Measurements from ENCODE around the gene ASB14.

Gene ASB14

DNA sequence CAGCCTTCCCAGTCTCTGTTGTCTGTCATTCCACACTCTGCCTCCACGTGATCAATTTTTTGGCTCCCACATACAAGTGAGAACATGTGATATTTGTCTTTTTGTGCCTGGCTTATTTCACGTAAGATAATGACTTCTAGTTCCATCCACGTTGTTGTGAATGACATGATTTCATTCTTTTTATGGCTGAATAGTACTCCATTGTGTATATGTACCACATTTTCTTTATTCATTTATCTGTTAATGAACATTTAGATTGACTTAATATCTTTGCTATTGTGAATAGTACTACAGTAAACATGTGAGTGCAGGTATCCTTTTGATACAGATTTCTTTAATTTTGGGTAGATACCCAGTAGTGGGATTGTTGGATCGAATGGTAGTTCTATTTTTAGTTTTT lies 31.4 kb downstream of the ASB14 start:
- no peak for DNase-seq (ENCODE audit: low read depth in 2 of 2)

DNA sequence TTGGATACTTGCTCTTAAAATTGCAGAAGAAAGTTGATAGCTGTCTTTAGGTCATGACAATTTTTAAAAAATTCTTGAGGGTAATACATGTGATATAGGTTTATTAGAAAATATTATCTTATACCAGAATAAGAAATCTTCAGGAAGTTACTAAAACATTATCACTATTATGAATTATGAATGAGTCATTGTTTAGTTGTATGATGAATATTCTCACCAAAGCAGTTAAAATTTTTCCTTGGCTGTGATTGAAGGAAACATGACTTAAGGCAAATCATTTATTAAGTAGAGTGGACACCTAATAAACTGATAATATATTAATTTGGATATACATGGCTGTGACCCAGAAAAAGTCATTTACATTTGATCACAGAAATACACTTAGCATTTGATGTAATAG lies 34.8 kb downstream of the ASB14 start:
- DNase-seq (ENCODE audit: low read depth in 2 of 2): no peak

DNA sequence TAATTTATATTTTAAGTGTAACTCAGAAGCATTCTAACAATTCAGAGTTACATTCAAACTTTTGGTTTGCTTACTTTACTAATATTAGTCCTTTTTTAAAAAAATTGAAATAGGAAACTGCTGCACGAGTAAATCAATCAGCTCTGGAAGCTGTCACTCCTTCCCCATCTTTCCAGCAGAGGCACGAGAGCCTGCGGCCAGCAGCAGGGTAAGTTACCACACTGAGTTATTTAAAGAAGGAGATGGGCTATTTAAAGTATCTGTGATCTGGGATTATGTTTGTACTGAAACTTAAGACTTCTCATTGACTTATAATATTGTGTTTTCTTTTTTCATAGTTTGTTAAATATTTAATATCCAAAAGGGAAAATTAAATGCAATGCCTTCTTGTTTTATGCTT lies 35.6 kb downstream of the ASB14 start:
- no peak for DNase-seq (ENCODE audit: low read depth in 2 of 2)

DNA sequence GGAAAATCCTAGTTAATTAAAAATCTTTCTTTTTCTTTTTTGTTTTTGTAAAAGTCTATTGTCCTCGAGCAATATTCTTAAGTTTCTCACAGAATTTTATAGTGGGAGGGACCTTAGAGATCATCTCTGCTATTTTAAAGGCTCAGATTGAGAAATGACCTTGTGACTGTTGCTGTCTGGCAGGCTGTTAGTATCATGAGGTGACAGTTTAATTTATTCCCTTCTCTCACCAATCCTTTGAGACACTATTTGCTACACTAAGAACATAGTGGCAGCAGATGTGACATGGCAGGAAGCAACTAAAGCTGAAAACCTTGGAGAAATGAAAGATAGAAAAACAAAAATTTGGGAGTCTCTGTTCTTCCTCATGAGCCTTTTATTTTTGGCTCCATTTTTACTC lies 40.1 kb downstream of the ASB14 start:
- DNase-seq (ENCODE audit: low read depth in 2 of 2): no peak

DNA sequence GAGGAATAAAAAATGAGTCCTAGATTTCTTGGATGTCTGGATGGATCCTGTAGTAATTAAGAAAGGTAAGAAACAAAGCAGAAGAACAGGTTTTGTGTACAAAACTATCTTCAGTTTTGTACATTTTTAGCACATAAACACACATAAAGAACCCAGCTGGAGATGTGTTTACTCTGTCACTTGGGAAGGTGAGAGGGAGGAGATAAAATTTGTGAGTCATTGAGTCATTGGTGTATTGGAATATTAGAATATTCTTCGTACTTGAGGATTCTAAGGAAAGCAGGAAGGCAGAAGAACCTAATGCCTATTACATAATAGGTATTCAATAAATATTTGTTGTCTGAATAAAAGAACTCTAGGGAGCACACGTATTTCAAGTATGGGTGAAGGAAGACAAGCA lies 47.5 kb downstream of the ASB14 start:
- DNase-seq (ENCODE audit: low read depth in 2 of 2): no peak

DNA sequence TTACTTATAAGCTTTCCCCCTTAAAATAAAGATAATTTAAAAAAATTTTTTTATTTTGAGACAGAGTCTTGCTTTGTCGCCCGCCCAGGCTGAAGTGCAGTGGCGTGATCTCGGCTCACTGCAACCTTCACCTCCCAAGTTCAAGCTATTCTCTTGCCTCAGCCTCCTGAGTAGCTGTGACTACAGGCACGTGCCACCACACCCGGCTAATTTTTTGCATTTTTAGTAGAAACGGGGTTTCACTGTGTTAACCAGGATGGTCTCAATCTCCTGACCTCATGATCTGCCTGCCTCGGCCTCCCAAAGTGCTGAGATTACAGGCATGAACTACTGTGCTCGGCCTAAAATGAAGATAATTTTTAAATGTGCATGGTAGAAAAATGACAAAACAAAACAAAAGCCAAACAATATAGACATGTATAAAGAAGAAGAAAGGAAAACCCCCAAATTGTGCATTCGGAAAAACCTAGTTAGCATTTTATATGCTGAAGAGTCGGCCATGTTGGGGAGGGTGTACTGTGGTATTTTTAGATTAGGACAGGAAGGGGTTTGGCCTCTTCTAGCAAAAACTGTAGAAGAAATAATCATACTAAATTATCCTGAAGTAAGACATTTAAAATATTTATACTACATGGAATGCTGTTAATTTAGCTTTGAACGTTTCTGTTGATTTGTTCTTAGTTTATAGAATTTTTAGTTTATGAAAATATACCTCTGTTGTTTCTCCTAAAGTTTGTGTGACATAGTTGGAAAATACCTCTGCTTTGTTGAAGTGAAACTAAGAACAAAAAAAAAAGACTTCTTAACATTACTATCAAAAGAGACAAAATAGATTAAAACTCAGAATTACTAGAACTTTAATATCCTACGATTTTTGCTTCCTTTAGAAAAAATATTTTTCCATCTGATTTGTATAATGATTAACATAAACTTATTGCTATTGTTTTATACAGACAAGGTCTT lies 57.6 kb downstream of the ASB14 start:
- no peak for DNase-seq (ENCODE audit: low read depth in 2 of 2)

DNA sequence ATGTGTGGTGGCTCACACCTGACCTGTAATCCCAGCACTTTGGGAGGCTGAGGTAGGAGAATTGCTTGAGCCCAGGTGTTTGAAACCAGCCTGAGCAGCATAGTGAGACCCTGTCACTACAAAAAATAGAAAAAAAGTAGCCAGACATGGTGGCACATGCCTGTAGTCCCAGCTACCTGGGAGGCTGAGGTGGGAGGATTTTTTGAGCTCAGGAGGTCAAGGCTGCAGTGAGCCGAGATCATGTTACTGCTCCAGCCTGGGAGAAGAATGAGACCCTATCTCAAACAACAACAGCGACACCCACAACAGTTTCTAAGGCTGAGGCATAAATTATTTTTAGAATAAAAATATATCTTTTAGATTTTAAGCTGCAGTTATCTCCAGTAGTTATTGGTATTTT lies 58.7 kb downstream of the ASB14 start:
- no peak for DNase-seq (ENCODE audit: low read depth in 2 of 2)

DNA sequence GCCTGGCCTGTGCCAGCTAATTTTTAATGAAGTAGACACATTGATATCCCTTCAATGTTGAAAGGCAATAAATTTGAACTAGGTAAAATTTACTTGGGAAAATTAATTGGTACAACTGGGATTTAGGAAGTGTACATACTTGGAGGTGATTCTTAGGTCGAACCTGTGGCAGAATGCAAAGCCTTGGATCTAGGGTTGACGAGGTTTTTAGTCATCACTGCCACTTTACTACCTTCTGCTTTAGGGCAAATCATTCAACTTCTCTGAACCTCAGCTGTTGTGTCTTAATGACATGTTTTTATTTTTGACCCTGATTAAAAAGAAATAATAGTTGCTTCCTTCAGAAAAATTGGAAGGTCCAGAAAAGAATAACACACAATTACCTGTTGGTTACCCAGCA lies 62.5 kb downstream of the ASB14 start:
- DNase-seq (ENCODE audit: low read depth in 2 of 2): no peak

DNA sequence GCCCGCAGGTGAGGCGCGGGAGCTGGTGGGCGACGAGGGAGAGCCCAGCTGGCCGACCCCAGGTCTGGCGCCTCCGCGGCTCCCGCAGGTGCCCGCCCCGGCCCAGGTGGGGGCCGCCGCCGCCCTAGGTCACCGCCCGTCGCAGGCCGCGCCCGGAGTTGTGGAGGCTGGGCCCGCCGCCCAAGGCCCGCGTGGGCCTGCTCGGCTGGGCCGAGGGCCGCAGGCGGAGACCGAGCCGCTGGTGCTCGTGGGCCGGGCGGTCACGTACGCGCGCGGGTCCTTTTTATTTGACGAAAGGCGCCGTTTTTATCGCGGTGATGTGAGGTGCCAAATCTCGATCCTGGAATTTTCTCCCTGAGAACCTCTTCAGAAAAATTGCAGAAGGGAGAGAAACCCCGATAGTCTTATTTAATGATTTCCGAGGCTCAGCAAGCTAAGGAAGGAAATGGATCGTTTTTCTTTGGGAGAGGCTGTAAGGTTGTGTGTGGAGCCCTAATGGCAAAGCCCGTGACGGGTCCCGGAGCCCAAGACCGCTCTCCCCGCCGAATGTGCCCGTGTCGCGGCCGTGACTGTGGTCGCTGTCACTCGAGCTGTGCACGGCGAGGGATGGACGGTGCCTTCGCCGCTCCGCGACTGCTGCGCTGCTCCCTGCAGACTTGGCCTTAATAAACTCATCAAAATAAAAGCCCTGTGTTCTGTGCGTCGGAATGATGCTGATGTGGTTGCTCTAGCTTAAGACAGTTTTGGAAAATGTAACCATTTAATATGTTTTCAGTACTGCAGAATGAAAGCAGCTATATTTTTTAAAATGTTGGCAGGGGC lies 64.3 kb downstream of the ASB14 start:
- DNase-seq (ENCODE audit: low read depth in 2 of 2): peak in 1 of 2 donors; percentile 4

DNA sequence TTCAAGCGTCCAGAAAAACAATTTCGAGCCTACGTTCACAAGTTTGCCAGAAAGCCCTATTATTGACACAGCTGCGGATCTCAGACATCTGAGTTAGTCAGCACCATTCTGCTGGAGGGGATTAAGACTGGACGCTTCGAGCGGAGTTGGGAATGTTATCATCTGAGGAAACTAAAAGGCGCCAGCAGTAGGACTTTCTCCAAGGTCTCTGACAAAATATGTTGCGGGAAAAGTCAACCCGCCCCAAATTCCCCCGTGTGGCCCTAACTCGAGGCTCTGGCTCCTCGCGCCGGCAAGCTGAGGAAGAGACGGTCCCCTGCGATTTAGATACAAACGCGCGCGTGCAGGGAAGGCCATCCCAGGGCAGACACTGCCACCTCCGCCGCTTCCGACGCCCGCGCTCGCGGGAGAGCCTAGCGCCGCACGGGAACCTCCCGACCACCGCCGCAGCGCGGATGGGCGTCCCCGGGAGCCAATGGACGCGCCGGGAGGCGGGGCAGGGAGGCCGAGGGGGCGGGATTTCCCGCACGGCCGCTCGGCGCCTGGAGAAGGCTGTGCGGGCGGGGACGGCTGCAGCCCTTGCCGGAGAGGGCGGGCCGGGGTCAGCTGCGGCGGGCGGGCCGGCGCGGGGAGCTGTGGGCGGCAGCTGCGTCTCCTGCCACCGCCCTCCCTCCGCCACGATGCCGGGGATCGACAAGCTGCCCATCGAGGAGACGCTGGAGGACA lies 65.1 kb downstream of the ASB14 start, which contains the start of gene APPL1:
Gene APPL1, plus strand, starts transcription at position 526 of the 726 bp plus-strand sequence. Its CDS starts 155 bp downstream, at position 681.
- peak; percentile 70 to 80 for DNase-seq (ENCODE audit: low read depth in 2 of 2)

DNA sequence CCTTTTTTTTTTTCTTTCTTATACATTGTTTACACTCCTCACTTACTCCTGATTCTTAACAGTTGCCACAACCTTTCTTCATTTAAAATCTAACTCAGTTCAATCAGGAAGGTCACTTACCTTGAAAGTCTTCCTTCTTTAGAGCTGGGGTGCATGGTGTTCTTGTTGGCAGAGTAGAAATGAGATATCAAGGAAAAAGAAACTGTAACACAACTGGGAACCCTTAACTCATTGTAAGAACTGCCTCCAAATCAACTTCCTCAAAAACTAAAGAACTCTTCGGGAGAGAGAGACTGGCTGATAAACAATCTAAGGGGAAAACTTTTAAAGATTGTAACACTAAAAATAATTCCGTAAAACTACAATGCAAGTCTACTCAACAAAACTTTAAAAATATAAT lies 66.3 kb downstream of the ASB14 start:
- DNase-seq (ENCODE audit: low read depth in 2 of 2): no peak

DNA sequence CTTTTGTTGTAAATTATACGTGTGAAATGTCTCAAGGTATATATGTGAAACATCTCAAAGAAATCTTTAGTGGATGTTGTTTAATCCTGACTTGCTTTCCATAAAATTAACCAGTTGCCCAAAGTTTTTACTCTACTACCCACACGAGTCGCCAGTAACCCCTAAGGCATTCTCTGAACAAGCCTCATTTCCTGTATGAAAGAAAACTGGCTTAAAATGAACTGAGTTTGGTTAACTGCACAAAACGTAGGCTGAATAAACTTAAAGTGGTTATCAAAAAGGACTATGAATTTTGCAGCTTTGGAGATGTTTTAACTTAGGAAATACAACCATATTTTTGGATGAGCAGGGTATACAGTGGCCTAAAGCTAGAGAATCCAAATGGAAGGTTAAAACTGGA lies 67.6 kb downstream of the ASB14 start:
- DNase-seq (ENCODE audit: low read depth in 2 of 2): no peak

DNA sequence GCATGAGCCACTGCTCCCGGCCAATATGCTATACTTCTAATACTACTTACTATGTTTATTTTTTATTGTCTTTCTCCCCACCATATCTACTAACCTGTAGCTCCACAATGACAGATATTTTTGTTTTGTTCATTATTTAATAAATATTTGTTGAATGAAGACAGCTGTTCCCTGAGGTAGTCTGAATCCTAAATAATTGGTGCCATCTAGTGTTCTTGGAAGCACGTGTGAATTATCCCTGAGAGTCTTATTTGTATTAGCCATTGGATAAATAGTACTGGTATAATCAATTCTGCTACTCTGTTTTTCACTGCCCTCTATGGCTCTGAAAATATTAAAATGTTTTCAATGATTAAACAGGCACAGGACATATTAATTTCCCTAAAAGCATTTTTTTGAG lies 70.6 kb downstream of the ASB14 start:
- DNase-seq (ENCODE audit: low read depth in 2 of 2): no peak
